OCI-LY7 (cell line): ENCODE data around the gene KRT13.

Experiments used
- EZH2phosphoT487 ChIP-seq: fragments of 200-600 bp; sonication (generic); IDR thresholded peaks from 2 replicates; pipeline ENCODE4 v1.6.1; 2018; ENCODE audit warnings: low read depth, borderline replicate concordance, mild to moderate bottlenecking, mixed run types, antibody characterized with exemption, low read length, moderate library complexity, mixed read lengths
- TF ChIP-seq, protein P1 (sequence below): fragments of 200-600 bp; sonication (generic); conservative IDR thresholded peaks from 2 replicates; pipeline ENCODE4 v1.5.1; 2014; ENCODE audit warnings: mild to moderate bottlenecking, antibody characterized with exemption, low read length, moderate library complexity, mixed read lengths

DNA sequence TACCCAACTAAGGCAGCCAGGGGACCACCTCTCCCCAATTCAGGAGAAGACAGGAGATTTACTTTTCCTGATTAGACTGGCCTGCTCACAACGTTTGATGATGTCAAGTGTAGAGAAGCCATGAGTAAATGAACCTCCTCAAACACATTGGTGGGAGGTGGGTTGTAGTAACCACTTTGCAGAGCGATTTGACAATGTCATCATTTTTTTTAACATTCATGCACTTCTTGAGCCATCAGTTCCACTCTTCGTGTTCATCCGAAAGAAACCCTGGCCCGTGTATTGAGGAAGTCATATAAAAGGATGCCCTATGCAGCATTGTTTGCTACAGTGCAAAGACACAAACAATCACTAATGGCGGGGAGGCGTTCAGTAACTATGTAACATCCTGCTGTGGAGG lies 28.2 kb upstream of the KRT13 start:
- TF ChIP-seq, protein P1, sequence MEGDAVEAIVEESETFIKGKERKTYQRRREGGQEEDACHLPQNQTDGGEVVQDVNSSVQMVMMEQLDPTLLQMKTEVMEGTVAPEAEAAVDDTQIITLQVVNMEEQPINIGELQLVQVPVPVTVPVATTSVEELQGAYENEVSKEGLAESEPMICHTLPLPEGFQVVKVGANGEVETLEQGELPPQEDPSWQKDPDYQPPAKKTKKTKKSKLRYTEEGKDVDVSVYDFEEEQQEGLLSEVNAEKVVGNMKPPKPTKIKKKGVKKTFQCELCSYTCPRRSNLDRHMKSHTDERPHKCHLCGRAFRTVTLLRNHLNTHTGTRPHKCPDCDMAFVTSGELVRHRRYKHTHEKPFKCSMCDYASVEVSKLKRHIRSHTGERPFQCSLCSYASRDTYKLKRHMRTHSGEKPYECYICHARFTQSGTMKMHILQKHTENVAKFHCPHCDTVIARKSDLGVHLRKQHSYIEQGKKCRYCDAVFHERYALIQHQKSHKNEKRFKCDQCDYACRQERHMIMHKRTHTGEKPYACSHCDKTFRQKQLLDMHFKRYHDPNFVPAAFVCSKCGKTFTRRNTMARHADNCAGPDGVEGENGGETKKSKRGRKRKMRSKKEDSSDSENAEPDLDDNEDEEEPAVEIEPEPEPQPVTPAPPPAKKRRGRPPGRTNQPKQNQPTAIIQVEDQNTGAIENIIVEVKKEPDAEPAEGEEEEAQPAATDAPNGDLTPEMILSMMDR = no peak
- TF ChIP-seq EZH2phosphoT487 = no peak
